Fibroblast of lung (primary cell): Measurements from ENCODE around the gene PIAS4.

Experiments
- EZH2 ChIP-seq: IDR thresholded peaks from 2 replicates; pipeline ENCODE4 v1.5.1; 2012; ENCODE audit warnings: low read length, control low read depth, mild to moderate bottlenecking; ENCODE audit errors: missing control alignments
- TF ChIP-seq, protein P1 (sequence below), 2 donors: IDR thresholded peaks in 1 of 2; conservative IDR thresholded peaks in 1 of 2; 1 replicate in 1 of 2; 2 replicates in 1 of 2; pipeline ENCODE4 v1.5.1; 2011 to 2012; ENCODE audit warnings: low read length in 2 of 2, control low read depth in 1 of 2, inconsistent platforms in 1 of 2, low read depth in 1 of 2, mild to moderate bottlenecking in 1 of 2

DNA sequence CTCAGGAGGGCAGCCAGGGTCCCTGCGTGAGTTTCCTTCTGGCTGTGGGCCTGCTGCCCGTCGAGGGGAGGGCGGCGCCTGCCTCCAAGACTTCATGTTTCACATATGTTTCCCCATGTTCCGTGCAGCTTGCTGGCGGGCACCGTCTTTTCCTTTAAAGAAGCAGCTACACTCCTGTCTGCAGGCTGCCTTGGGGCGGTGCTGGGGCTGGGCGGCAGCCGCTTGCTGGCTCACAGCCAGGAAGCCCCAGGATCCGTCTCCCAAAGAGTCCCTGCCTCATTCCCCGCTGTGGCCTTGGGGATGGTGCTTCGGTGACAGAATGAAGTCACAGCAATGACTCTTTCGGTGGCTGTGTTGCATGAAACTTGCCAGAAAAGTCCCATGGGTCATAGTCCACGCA, 24.9 kb downstream of the PIAS4 start:
- TF ChIP-seq, protein P1, sequence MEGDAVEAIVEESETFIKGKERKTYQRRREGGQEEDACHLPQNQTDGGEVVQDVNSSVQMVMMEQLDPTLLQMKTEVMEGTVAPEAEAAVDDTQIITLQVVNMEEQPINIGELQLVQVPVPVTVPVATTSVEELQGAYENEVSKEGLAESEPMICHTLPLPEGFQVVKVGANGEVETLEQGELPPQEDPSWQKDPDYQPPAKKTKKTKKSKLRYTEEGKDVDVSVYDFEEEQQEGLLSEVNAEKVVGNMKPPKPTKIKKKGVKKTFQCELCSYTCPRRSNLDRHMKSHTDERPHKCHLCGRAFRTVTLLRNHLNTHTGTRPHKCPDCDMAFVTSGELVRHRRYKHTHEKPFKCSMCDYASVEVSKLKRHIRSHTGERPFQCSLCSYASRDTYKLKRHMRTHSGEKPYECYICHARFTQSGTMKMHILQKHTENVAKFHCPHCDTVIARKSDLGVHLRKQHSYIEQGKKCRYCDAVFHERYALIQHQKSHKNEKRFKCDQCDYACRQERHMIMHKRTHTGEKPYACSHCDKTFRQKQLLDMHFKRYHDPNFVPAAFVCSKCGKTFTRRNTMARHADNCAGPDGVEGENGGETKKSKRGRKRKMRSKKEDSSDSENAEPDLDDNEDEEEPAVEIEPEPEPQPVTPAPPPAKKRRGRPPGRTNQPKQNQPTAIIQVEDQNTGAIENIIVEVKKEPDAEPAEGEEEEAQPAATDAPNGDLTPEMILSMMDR (conservative IDR thresholded peaks at IDR 0.05 in 1 of 2, IDR thresholded peaks at IDR 0.05 in 1 of 2; ENCODE audit: low read depth in 1 of 2, low read length in 2 of 2): no peak
- TF ChIP-seq EZH2: no peak
